H1 (cell line): ENCODE results near the gene CFLAR. TPM values are rescaled to one million over a fixed set of nuclear protein-coding genes. Genes with fewer than 3 reads are reported as not detected.

ENCODE experiments used
- CTCF ChIA-PET: fragments of 300-600 bp; sonication (Branson Sonifier 250); formaldehyde crosslinking; loops from one replicate; lab custom pipeline; 2021; ENCODE audit not compliant: partially characterized antibody; lab: Charles Lee
- POLR2A ChIA-PET: fragments of 300-600 bp; sonication (Branson Sonifier 250); formaldehyde crosslinking; loops from one replicate; lab custom pipeline; 2021; ENCODE audit warnings: inconsistent platforms; ENCODE audit not compliant: partially characterized antibody; lab: Charles Lee
- DNase-seq, 2 experiments: peaks; one replicate each; pipeline versions ENCODE4 v3.0.0 to v3.0.0-alpha.2; 2010 to 2022; ENCODE audit warnings: low spot score in 2 of 2, low read depth in 1 of 2, mixed read lengths in 1 of 2
- FAIRE-seq: peaks from 2 replicates; lab custom pipeline; 2011; peaks lifted over from hg19 to GRCh38; lab: Jason Lieb, UNC
- H2AFZ ChIP-seq: 2 replicates; pipeline ENCODE4 v1.8.1; 2012; ENCODE audit warnings: low read length, inconsistent platforms
- H2AK5ac ChIP-seq: 2 replicates; pipeline ENCODE4 v1.6.1; 2013; ENCODE audit warnings: low read depth, low read length
- H2BK120ac ChIP-seq: replicated peaks from 2 replicates; pipeline ENCODE3; 2013; ENCODE audit warnings: low read depth, low read length, inconsistent platforms
- H2BK12ac ChIP-seq: 2 replicates; pipeline ENCODE4 v1.6.1; 2013; ENCODE audit warnings: low read depth, low read length
- H2BK15ac ChIP-seq: 2 replicates; pipeline ENCODE4 v1.6.1; 2013; ENCODE audit warnings: low read length
- H2BK20ac ChIP-seq: 2 replicates; pipeline ENCODE4 v1.6.1; 2013; ENCODE audit warnings: low read length
- H2BK5ac ChIP-seq: 2 replicates; pipeline ENCODE4 v1.6.1; 2013; ENCODE audit warnings: low read depth, low read length
- H3K14ac ChIP-seq: 2 replicates; pipeline ENCODE4 v1.6.1; 2013; ENCODE audit warnings: inconsistent platforms; ENCODE audit not compliant: insufficient read length
- H3K18ac ChIP-seq: 2 replicates; pipeline ENCODE4 v1.6.1; 2013; ENCODE audit warnings: low read length; ENCODE audit errors: extremely low read depth
- H3K23ac ChIP-seq: 2 replicates; pipeline ENCODE4 v1.6.1; 2013; ENCODE audit warnings: inconsistent platforms; ENCODE audit not compliant: insufficient read length
- H3K23me2 ChIP-seq: 2 replicates; pipeline ENCODE4 v1.6.1; 2013; ENCODE audit warnings: low read depth, low read length
- H3K27ac ChIP-seq: 2 replicates; pipeline ENCODE4 v1.6.1; 2011; ENCODE audit warnings: low read depth, low read length, inconsistent platforms
- H3K27me3 ChIP-seq, 4 experiments: replicated peaks in 1 of 4; 1 replicate in 1 of 4; 2 replicates in 3 of 4; pipeline versions ENCODE4 v1.6.1 to v1.8.1; 2011 to 2013; ENCODE audit warnings: low read length in 3 of 4, mild to moderate bottlenecking in 3 of 4, inconsistent platforms in 2 of 4, mixed read lengths in 2 of 4, moderate library complexity in 1 of 4; ENCODE audit not compliant: control insufficient read depth in 3 of 4, insufficient read depth in 3 of 4; ENCODE audit errors: extremely low read depth in 1 of 4
- H3K36me3 ChIP-seq, 4 experiments: 2 replicates each; pipeline versions ENCODE4 v1.6.1 to v1.8.1; 2011 to 2013; ENCODE audit warnings: mild to moderate bottlenecking in 4 of 4, low read length in 3 of 4, moderate library complexity in 2 of 4, control low read depth in 1 of 4, inconsistent platforms in 1 of 4; ENCODE audit not compliant: insufficient read depth in 4 of 4, control insufficient read depth in 2 of 4
- H3K4ac ChIP-seq: replicated peaks from 2 replicates; pipeline ENCODE3; 2013; ENCODE audit warnings: low read length, low read depth, mixed read lengths, inconsistent platforms; ENCODE audit not compliant: insufficient read length
- H3K4me1 ChIP-seq, 4 experiments: replicated peaks in 1 of 4; 1 replicate in 1 of 4; 2 replicates in 3 of 4; pipeline versions ENCODE4 v1.6.1 to v1.8.1; 2011 to 2013; ENCODE audit warnings: low read length in 3 of 4, inconsistent platforms in 2 of 4, mixed read lengths in 1 of 4; ENCODE audit not compliant: insufficient read depth in 4 of 4, control insufficient read depth in 3 of 4
- H3K4me2 ChIP-seq, 2 experiments: 2 replicates each; pipeline versions ENCODE4 v1.6.1 to v1.8.1; 2011 to 2013; ENCODE audit warnings: low read depth in 2 of 2, low read length in 2 of 2, control low read depth in 1 of 2, inconsistent platforms in 1 of 2, mild to moderate bottlenecking in 1 of 2; ENCODE audit not compliant: insufficient read depth in 1 of 2
- H3K4me3 ChIP-seq, 4 experiments: fragments of 200-600, 300-600 bp in 1 of 4; sonication (generic), shearing (Covaris generic), sonication (Bioruptor Twin) in 1 of 4; 2 replicates each; pipeline versions ENCODE4 v1.5.1 to v1.8.1; 2011 to 2016; ENCODE audit warnings: low read length in 4 of 4, low read depth in 3 of 4, control low read depth in 2 of 4, inconsistent platforms in 2 of 4, mild to moderate bottlenecking in 2 of 4, mixed read lengths in 1 of 4, moderate library complexity in 1 of 4; ENCODE audit not compliant: insufficient read depth in 2 of 4; ENCODE audit errors: extremely low read depth in 1 of 4
- H3K56ac ChIP-seq: replicated peaks from 2 replicates; pipeline ENCODE3; 2013; ENCODE audit warnings: low read depth, mild to moderate bottlenecking, mixed read lengths, low read length, inconsistent platforms; ENCODE audit not compliant: insufficient read length
- H3K79me1 ChIP-seq: 2 replicates; pipeline ENCODE4 v1.6.1; 2013; ENCODE audit warnings: low read depth, low read length, control low read depth
- H3K79me2 ChIP-seq, 2 experiments: 2 replicates each; pipeline versions ENCODE4 v1.6.1 to v1.8.1; 2012 to 2013; ENCODE audit warnings: low read length in 2 of 2, mild to moderate bottlenecking in 2 of 2, inconsistent platforms in 1 of 2; ENCODE audit not compliant: insufficient read depth in 2 of 2, control insufficient read depth in 1 of 2
- H3K9ac ChIP-seq, 4 experiments: replicated peaks in 1 of 4; 1 replicate in 1 of 4; 2 replicates in 3 of 4; pipeline versions ENCODE4 v1.6.1 to v1.8.1; 2011 to 2013; ENCODE audit warnings: low read depth in 3 of 4, low read length in 3 of 4, control low read depth in 2 of 4, mild to moderate bottlenecking in 2 of 4, moderate library complexity in 2 of 4, inconsistent platforms in 1 of 4; ENCODE audit errors: extremely low read depth in 1 of 4
- H3K9me3 ChIP-seq, 2 experiments: 2 replicates each; pipeline versions ENCODE4 v1.6.1 to v1.8.1; 2012 to 2013; ENCODE audit warnings: mild to moderate bottlenecking in 2 of 2, moderate library complexity in 2 of 2, control low read depth in 1 of 2, inconsistent platforms in 1 of 2, low read depth in 1 of 2, low read length in 1 of 2, mixed read lengths in 1 of 2; ENCODE audit not compliant: insufficient read depth in 2 of 2
- H4K20me1 ChIP-seq, 2 experiments: replicated peaks in 1 of 2; 2 replicates each; pipeline versions ENCODE3 to v1.8.1; 2011 to 2013; ENCODE audit warnings: inconsistent platforms in 2 of 2, low read length in 2 of 2, mild to moderate bottlenecking in 1 of 2; ENCODE audit not compliant: insufficient read depth in 2 of 2, control insufficient read depth in 1 of 2
- H4K5ac ChIP-seq: 2 replicates; pipeline ENCODE4 v1.6.1; 2013; ENCODE audit warnings: low read length, low read depth, mixed read lengths, inconsistent platforms; ENCODE audit not compliant: insufficient read length
- H4K8ac ChIP-seq: 2 replicates; pipeline ENCODE4 v1.8.0; 2013; ENCODE audit warnings: mild to moderate bottlenecking, moderate library complexity, low read length, inconsistent platforms; ENCODE audit not compliant: insufficient read depth; ENCODE audit errors: extremely low read depth
- H4K91ac ChIP-seq: replicated peaks from 2 replicates; pipeline ENCODE3; 2013; ENCODE audit warnings: low read length, mixed read lengths, inconsistent platforms; ENCODE audit not compliant: insufficient read length
- ATF3 ChIP-seq: IDR thresholded peaks from 2 replicates; pipeline ENCODE4 v1.6.1; 2011; ENCODE audit warnings: low read depth, mild to moderate bottlenecking, low read length; ENCODE audit not compliant: insufficient read depth
- BRCA1 ChIP-seq: IDR thresholded peaks from 2 replicates; pipeline ENCODE4 v1.6.1; 2012; ENCODE audit warnings: low read depth, low read length, improper control_type of control experiment
- CBX5 ChIP-seq: fragments of 300-800, 300-1000 bp; sonication (generic); IDR thresholded peaks from 2 replicates; pipeline ENCODE4 v1.7.1; 2016; ENCODE audit warnings: antibody characterized with exemption, low read length, low read depth
- CTBP2 ChIP-seq: IDR thresholded peaks from 2 replicates; pipeline ENCODE4 v1.7.0; 2011; ENCODE audit warnings: borderline replicate concordance, mild to moderate bottlenecking, moderate library complexity, mixed read lengths, low read length; ENCODE audit not compliant: insufficient read depth, insufficient read length
- EGR1 ChIP-seq: IDR thresholded peaks from 2 replicates; pipeline ENCODE4 v1.6.1; 2011; ENCODE audit warnings: low read depth, low read length, borderline replicate concordance
- EP300 ChIP-seq, 2 experiments: IDR thresholded peaks; 1 replicate in 1 of 2; 2 replicates in 1 of 2; pipeline ENCODE4 v1.6.1; 2011 to 2012; ENCODE audit warnings: low read depth in 2 of 2, low read length in 2 of 2, mild to moderate bottlenecking in 2 of 2, borderline replicate concordance in 1 of 2, inconsistent platforms in 1 of 2, moderate library complexity in 1 of 2
- EZH2 ChIP-seq: fragments of 200-600 bp; sonication (generic); IDR thresholded peaks from 2 replicates; pipeline ENCODE4 v1.7.1; 2012; ENCODE audit warnings: low read depth, mild to moderate bottlenecking, moderate library complexity, low read length, inconsistent platforms; ENCODE audit not compliant: severe bottlenecking
- HDAC6 ChIP-seq: IDR thresholded peaks from one replicate; pipeline ENCODE4 v1.7.1; 2012; ENCODE audit warnings: low read depth, mild to moderate bottlenecking, inconsistent platforms, low read length, moderate library complexity
- POU5F1 ChIP-seq: IDR thresholded peaks from 2 replicates; pipeline ENCODE4 v1.6.1; 2011; ENCODE audit warnings: low read depth, mild to moderate bottlenecking, low read length, moderate library complexity
- RAD21 ChIP-seq, 2 experiments: IDR thresholded peaks in 1 of 2; conservative IDR thresholded peaks in 1 of 2; 2 replicates each; pipeline ENCODE4 v1.6.1; 2011; ENCODE audit warnings: low read depth in 2 of 2, low read length in 2 of 2, improper control_type of control experiment in 1 of 2, inconsistent platforms in 1 of 2, mild to moderate bottlenecking in 1 of 2, moderate library complexity in 1 of 2
- RXRA ChIP-seq: IDR thresholded peaks from 2 replicates; pipeline ENCODE4 v1.6.1; 2011; ENCODE audit warnings: low read depth, mild to moderate bottlenecking, low read length, moderate library complexity; ENCODE audit not compliant: insufficient read depth
- TCF12 ChIP-seq: IDR thresholded peaks from 2 replicates; pipeline ENCODE4 v1.6.1; 2011; ENCODE audit warnings: low read depth, mild to moderate bottlenecking, low read length
- WGBS, 2 experiments: shearing (Covaris generic) in 1 of 2; methylation state at CpG; one replicate each; pipeline versions ENCODE4 v1.1.6 to v1.1.7; 2013 to 2015; ENCODE audit warnings: low lambda C conversion rate in 2 of 2, mixed read lengths in 2 of 2, inconsistent platforms in 1 of 2, low coverage in 1 of 2, missing lambda C conversion rate in 1 of 2; ENCODE audit not compliant: insufficient replicate concordance in 2 of 2, insufficient coverage in 1 of 2, insufficient read length in 1 of 2; ENCODE audit errors: extremely low coverage in 1 of 2, missing lambda C conversion rate in 1 of 2; 5-methylcytosine and 5-hydroxymethylcytosine counted together
- polyA plus RNA-seq, 7 experiments: library from polyadenylated mRNA; depleted of rRNA in 3 of 7; stranded (reverse) in 5 of 7; unstranded in 2 of 7; fragments of >200 nt in 5 of 7; fragments of 200-250 nt in 2 of 7; gene quantifications; 1 replicate in 5 of 7; 2 replicates in 1 of 7; 4 replicates in 1 of 7; pipeline versions ENCODE4 v1.2.1 to v1.2.3, GENCODE V29; 2011 to 2013; ENCODE audit warnings: missing spikeins in 2 of 7, mixed read lengths in 2 of 7
- total RNA-seq: library from RNA; stranded (reverse); fragmentation: NEBNext Ultra II Directional; extraction: Animal tissue kit (Norgen Biotek cat#: 25700); gene quantifications from 2 replicates; pipeline ENCODE4 v1.2.1, GENCODE V29; 2021

CFLAR gene
- total and polyA plus RNA-seq, 2 of the 8 experiments (the other 6 are each of a cell fraction or from before 2014, with no cell fraction given), result 1.1 to 3.9 TPM

- H3K27me3 ChIP-seq, result no peaks in the 10 kb centered on the region
- H3K4me1 ChIP-seq, result peaks cover 0 to 6% (median 3%) of the 10 kb centered on the region in 4 experiments; a peak in 1 of 7 replicates
- no peaks in the 10 kb centered on the region for H3K79me1 ChIP-seq
- POLR2A ChIA-PET, result no interaction called here
- no peak overlapping the region for H2BK120ac ChIP-seq
- no peak overlapping the region for H2AFZ ChIP-seq
- no peaks in the 10 kb centered on the region for H3K79me2 ChIP-seq
- H2BK12ac ChIP-seq, result no peak overlapping the region
- no peak overlapping the region for H3K4me3 ChIP-seq
- no peak overlapping the region for H2AK5ac ChIP-seq
- H4K8ac ChIP-seq, result no peak overlapping the region
- no peak overlapping the region for H3K14ac ChIP-seq
- H4K91ac ChIP-seq, result no peak overlapping the region
- no peak overlapping the region for H2BK15ac ChIP-seq
- H2BK5ac ChIP-seq, result no peak overlapping the region
- no peak overlapping the region for H3K4ac ChIP-seq
- CTCF ChIA-PET, result interaction anchor here (1.7 to 4.1 kb wide), 4 partner anchors 12 to 251 kb away, joined by 7 to 61 read pairs (median 16); no protein-coding TSS in a partner anchor
- H3K4me2 ChIP-seq, result no peak overlapping the region
- H3K9ac ChIP-seq, result no peak overlapping the region
- no peaks in the 10 kb centered on the region for H4K20me1 ChIP-seq
- H3K23me2 ChIP-seq, result no peaks in the 10 kb centered on the region
- TF ChIP-seq RAD21 (IDR thresholded peaks at IDR 0.05 in 1 of 2, conservative IDR thresholded peaks at IDR 0.05 in 1 of 2; ENCODE audit: low read depth in 2 of 2, low read length in 2 of 2), result no peak
- TF ChIP-seq TCF12, result no peak
- TF ChIP-seq EZH2, result no peak
- TF ChIP-seq CBX5, result no peak
- no peak for TF ChIP-seq BRCA1
- TF ChIP-seq RXRA, result no peak
- TF ChIP-seq POU5F1, result no peak
- no peak for TF ChIP-seq EGR1
- no peak for TF ChIP-seq HDAC6
- TF ChIP-seq ATF3, result no peak
- no peak for TF ChIP-seq CTBP2
- TF ChIP-seq EP300 (IDR thresholded peaks at IDR 0.05; ENCODE audit: borderline replicate concordance in 1 of 2, low read depth in 2 of 2, low read length in 2 of 2), result no peak
- no peak overlapping the region for H3K27ac ChIP-seq
- H3K9me3 ChIP-seq, result no peaks in the 10 kb centered on the region
- no peak overlapping the region for H4K5ac ChIP-seq
- no peak overlapping the region for H3K18ac ChIP-seq
- H3K36me3 ChIP-seq, result no peaks in the 10 kb centered on the region
- FAIRE-seq (no peak), DNase-seq (no peak)
- H3K56ac ChIP-seq, result no peak overlapping the region
- no peak overlapping the region for H3K23ac ChIP-seq
- WGBS, 2 experiments, result 58% methylated on average over 1 of the region's 1 CpG; no CpG with 5 or more reads in 1 of the 2 experiments
- H2BK20ac ChIP-seq, result no peak overlapping the region
These were observed 40.7 kb downstream of the CFLAR start for GRCh38 chr2:201156640-201157039.
